ENCODE measurements around the gene RBCK1.
A peak's percentile ranks its signal among the peaks of the same experiment; 100 is the strongest.
"Not testable (repeated sequence)": the region's sequence is repeated elsewhere in the genome, so short reads cannot be mapped to it uniquely, and the experiment has no call there.

Gene RBCK1

GRCh38 chr20:434661-435419 is 26.7 kb downstream of the RBCK1 start:
- DNase-seq (ENCODE audit: low read depth in 1 of 2, low spot score in 1 of 2), result no peak

GRCh38 chr20:435558-435957 is 27.5 kb downstream of the RBCK1 start:
- DNase-seq (ENCODE audit: low read depth in 1 of 2, low spot score in 1 of 2), result no peak

GRCh38 chr20:436476-436875 is 28.4 kb downstream of the RBCK1 start:
- no peak for DNase-seq (ENCODE audit: low read depth in 1 of 2, low spot score in 1 of 2)

- DNase-seq (ENCODE audit: low read depth in 1 of 2, low spot score in 1 of 2), result no peak
Observed at GRCh38 chr20:437787-438486, 29.8 kb downstream of the RBCK1 start.

- peak in 1 of 2 donors; percentile 33 for DNase-seq (ENCODE audit: low read depth in 1 of 2, low spot score in 1 of 2)
Observed at GRCh38 chr20:438571-439469, 30.7 kb downstream of the RBCK1 start.

- DNase-seq (ENCODE audit: low read depth in 1 of 2, low spot score in 1 of 2), result no peak
Observed at GRCh38 chr20:440148-440547, 32.0 kb downstream of the RBCK1 start.

GRCh38 chr20:440636-441035 is 32.5 kb downstream of the RBCK1 start:
- DNase-seq (ENCODE audit: low read depth in 1 of 2, low spot score in 1 of 2), result no peak

GRCh38 chr20:443223-443775 is 35.2 kb downstream of the RBCK1 start:
- DNase-seq (ENCODE audit: low read depth in 1 of 2, low spot score in 1 of 2), result no peak

- no peak for DNase-seq (ENCODE audit: low read depth in 1 of 2, low spot score in 1 of 2)
Observed at GRCh38 chr20:444117-444516, 36.0 kb downstream of the RBCK1 start.

- no peak for DNase-seq (ENCODE audit: low read depth in 1 of 2, low spot score in 1 of 2)
Observed at GRCh38 chr20:444862-445426, 36.8 kb downstream of the RBCK1 start.

- no peak for DNase-seq (ENCODE audit: low read depth in 1 of 2, low spot score in 1 of 2)
Observed at GRCh38 chr20:445514-446336, 37.6 kb downstream of the RBCK1 start.

GRCh38 chr20:452021-452420 is 43.9 kb downstream of the RBCK1 start:
- DNase-seq (ENCODE audit: low read depth in 1 of 2, low spot score in 1 of 2), result not testable (repeated sequence)

- DNase-seq (ENCODE audit: low read depth in 1 of 2, low spot score in 1 of 2), result no peak
Observed at GRCh38 chr20:454951-455350, 46.9 kb downstream of the RBCK1 start.

- DNase-seq (ENCODE audit: low read depth in 1 of 2, low spot score in 1 of 2), result no peak
Observed at GRCh38 chr20:458776-459175, 50.7 kb downstream of the RBCK1 start.

- no peak for DNase-seq (ENCODE audit: low read depth in 1 of 2, low spot score in 1 of 2)
Observed at GRCh38 chr20:460180-460579, 52.1 kb downstream of the RBCK1 start.

- no peak for DNase-seq (ENCODE audit: low read depth in 1 of 2, low spot score in 1 of 2)
Observed at GRCh38 chr20:460707-461106, 52.6 kb downstream of the RBCK1 start.

- peak; percentile 17 to 22 for DNase-seq (ENCODE audit: low read depth in 1 of 2, low spot score in 1 of 2)
Observed at GRCh38 chr20:461254-462198, 53.4 kb downstream of the RBCK1 start.

GRCh38 chr20:462199-462991 is 54.3 kb downstream of the RBCK1 start, which contains the start of gene TBC1D20:
TSS of gene TBC1D20 (minus strand) at chr20:462533. CDS start at chr20:462405, 128 bp downstream.
- DNase-seq (ENCODE audit: low read depth in 1 of 2, low spot score in 1 of 2), result peak; percentile 71 to 74

All from activated CD4-positive, alpha-beta T cell treated with anti-CD3 and anti-CD28 coated beads, Interleukin-2, amount 50 U/mL, for 24 hours (primary cell).